HFF-Myc (cell line): Measurements from ENCODE around the gene SH2D3C.

Source experiments
- DNase-seq: peaks from one replicate; pipeline ENCODE4 v3.0.0-alpha.2; 2011; ENCODE audit warnings: low read depth; ENCODE audit errors: extremely low read depth
- H3K4me3 ChIP-seq: replicated peaks from 2 replicates; pipeline ENCODE4 v1.5.1; 2011; ENCODE audit warnings: low read depth, mild to moderate bottlenecking, control low read depth, low read length
- CTCF ChIP-seq: IDR thresholded peaks from 2 replicates; pipeline ENCODE4 v1.5.1; 2012; ENCODE audit warnings: mild to moderate bottlenecking, low read depth, low read length, control low read depth; ENCODE audit errors: missing control alignments

The SH2D3C gene, protein sequence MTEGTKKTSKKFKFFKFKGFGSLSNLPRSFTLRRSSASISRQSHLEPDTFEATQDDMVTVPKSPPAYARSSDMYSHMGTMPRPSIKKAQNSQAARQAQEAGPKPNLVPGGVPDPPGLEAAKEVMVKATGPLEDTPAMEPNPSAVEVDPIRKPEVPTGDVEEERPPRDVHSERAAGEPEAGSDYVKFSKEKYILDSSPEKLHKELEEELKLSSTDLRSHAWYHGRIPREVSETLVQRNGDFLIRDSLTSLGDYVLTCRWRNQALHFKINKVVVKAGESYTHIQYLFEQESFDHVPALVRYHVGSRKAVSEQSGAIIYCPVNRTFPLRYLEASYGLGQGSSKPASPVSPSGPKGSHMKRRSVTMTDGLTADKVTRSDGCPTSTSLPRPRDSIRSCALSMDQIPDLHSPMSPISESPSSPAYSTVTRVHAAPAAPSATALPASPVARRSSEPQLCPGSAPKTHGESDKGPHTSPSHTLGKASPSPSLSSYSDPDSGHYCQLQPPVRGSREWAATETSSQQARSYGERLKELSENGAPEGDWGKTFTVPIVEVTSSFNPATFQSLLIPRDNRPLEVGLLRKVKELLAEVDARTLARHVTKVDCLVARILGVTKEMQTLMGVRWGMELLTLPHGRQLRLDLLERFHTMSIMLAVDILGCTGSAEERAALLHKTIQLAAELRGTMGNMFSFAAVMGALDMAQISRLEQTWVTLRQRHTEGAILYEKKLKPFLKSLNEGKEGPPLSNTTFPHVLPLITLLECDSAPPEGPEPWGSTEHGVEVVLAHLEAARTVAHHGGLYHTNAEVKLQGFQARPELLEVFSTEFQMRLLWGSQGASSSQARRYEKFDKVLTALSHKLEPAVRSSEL

GRCh38 chr9:127778280-127779135 lies at the start of gene SH2D3C:
Gene SH2D3C, minus strand, starts transcription at chr9:127778666. Its CDS starts 39 bp downstream, at chr9:127778627.
- TF ChIP-seq CTCF: no peak
- H3K4me3 ChIP-seq: no peak within 1 kb of the TSS
- no peak for DNase-seq

- DNase-seq: no peak
- no peak overlapping the region for H3K4me3 ChIP-seq
- no peak for TF ChIP-seq CTCF
These were observed 47.9 kb upstream of the SH2D3C start for GRCh38 chr9:127826253-127826913.

GRCh38 chr9:127825319-127826051 lies 47.0 kb upstream of the SH2D3C start:
- DNase-seq: no peak
- no peak overlapping the region for H3K4me3 ChIP-seq

DNA sequence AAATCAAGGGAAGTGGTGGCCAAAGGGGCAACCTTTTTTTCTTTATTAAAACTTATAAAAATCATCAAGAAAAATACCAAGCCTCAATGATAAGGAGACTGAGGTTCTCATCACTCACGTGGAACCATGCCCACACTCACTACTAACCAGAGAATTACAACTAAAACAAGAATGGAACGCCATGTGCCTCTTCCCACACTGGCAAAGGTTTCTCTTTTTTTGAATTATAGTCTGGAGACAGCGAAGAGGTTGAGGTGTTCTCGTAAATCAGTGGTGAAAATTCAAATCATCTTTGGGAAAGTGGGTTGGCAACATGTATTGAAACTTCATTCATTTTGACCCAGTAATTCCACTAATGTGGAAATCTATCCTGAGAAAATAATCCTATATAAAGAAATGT lies 43.6 kb upstream of the SH2D3C start:
- DNase-seq: no peak
- no peak for TF ChIP-seq CTCF
- no peak overlapping the region for H3K4me3 ChIP-seq

More at GRCh38 chr9:127825319-127826051, 47.0 kb upstream of the SH2D3C start:
- TF ChIP-seq CTCF: peak; percentile 13

- no peak for DNase-seq
- H3K4me3 ChIP-seq: no peak overlapping the region
- no peak for TF ChIP-seq CTCF
These were observed 40.1 kb upstream of the SH2D3C start for GRCh38 chr9:127818574-127818973.
